HG03565 (cell line): Measurements from ENCODE around the gene CA11.

Source experiments
- ATAC-seq: cut with Tn5 transposase; IDR thresholded peaks from one replicate; pipeline ENCODE4 v1.9.1; 2021; ENCODE audit warnings: mild to moderate bottlenecking, moderate library complexity; ENCODE audit not compliant: unreplicated experiment

The CA11 gene

DNA sequence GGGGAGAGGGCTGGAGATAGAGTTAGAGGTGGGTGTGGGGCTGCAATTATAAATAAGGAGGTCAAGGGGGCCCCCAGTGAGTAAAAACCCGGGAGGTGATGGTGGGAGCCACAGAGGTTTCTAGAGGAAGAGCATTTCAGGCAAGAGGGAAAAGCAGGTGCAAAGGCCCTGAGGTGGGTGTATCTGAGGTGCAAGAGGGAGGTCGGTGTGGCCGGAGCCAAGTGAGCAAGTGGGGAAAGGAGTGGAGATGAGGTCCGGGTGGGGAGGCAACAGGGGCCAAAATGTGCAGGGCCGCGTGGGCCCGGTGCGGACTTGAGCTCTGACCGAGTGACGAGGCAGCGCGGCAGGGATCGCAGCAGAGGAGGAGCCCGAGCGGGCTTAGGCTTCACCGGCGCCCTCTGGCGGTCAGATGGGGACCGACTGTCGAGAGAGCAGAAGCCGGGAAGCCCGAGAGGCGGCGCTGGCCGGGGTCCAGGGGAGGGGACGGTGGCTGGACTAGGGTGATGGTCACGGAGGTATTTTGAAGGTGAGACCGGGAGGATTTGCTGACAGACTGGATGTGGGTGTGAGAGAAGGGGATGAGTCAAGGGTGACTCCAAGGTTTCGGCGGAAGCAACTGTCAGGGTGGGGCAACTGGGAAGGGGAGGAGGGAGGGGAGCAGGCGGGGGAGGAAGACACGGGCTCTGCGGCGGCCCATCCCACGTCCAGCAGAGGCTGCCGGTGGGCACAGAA, 57.2 kb downstream of the CA11 start:
- peak; percentile 49 for ATAC-seq
